Hepatocyte (in vitro differentiated cells): ENCODE results near the gene EGLN1. TPM values are rescaled to one million over a fixed set of nuclear protein-coding genes. Genes with fewer than 3 reads are reported as not detected.
A peak's percentile ranks its signal among the peaks of the same experiment; 100 is the strongest.

ENCODE experiments used
- DNase-seq: peaks from one replicate; pipeline ENCODE4 v3.0.0-alpha.2; 2016; ENCODE audit warnings: low spot score
- H2AFZ ChIP-seq: fragments of 200-600 bp; sonication (generic); 2 replicates; pipeline ENCODE4 v1.6.0; 2016; ENCODE audit warnings: antibody characterized with exemption, mild to moderate bottlenecking
- H3K27ac ChIP-seq: fragments of 200-600 bp; sonication (generic); 2 replicates; pipeline ENCODE4 v1.5.1; 2016; ENCODE audit warnings: mild to moderate bottlenecking
- H3K27me3 ChIP-seq: fragments of 200-600 bp; sonication (generic); 2 replicates; pipeline ENCODE4 v1.6.1; 2016
- H3K36me3 ChIP-seq: fragments of 200-600 bp; sonication (generic); replicated peaks from 2 replicates; pipeline ENCODE4 v1.5.1; 2016; ENCODE audit warnings: low read depth; ENCODE audit not compliant: insufficient read depth
- H3K4me1 ChIP-seq: fragments of 200-600 bp; sonication (generic); 2 replicates; pipeline ENCODE4 v1.5.1; 2016; ENCODE audit warnings: mild to moderate bottlenecking, moderate library complexity; ENCODE audit not compliant: insufficient read depth
- H3K4me2 ChIP-seq: fragments of 200-600 bp; sonication (generic); 2 replicates; pipeline ENCODE4 v1.6.0; 2016
- H3K4me3 ChIP-seq: fragments of 200-600 bp; sonication (generic); 2 replicates; pipeline ENCODE4 v1.5.1; 2016; ENCODE audit warnings: mild to moderate bottlenecking
- H3K79me2 ChIP-seq: fragments of 200-600 bp; sonication (generic); 2 replicates; pipeline ENCODE4 v1.6.0; 2017; ENCODE audit warnings: mild to moderate bottlenecking
- H3K9me2 ChIP-seq: fragments of 200-600 bp; sonication (generic); replicated peaks from 2 replicates; pipeline ENCODE4 v1.6.0; 2017; ENCODE audit warnings: mild to moderate bottlenecking; ENCODE audit not compliant: insufficient read depth
- H3K9me3 ChIP-seq: fragments of 200-600 bp; sonication (generic); 2 replicates; pipeline ENCODE4 v1.5.1; 2016; ENCODE audit warnings: low read depth, mild to moderate bottlenecking
- H4K20me1 ChIP-seq: fragments of 200-600 bp; sonication (generic); 2 replicates; pipeline ENCODE4 v1.6.0; 2016; ENCODE audit warnings: mild to moderate bottlenecking; ENCODE audit not compliant: insufficient read depth, poor library complexity, severe bottlenecking
- EZH2 ChIP-seq: fragments of 200-600 bp; sonication (generic); IDR thresholded peaks from 2 replicates; pipeline ENCODE4 v1.6.1; 2016; ENCODE audit warnings: antibody characterized with exemption, mild to moderate bottlenecking, borderline replicate concordance
- EZH2phosphoT487 ChIP-seq: fragments of 200-600 bp; sonication (generic); IDR thresholded peaks from one replicate; pipeline ENCODE4 v1.6.1; 2018; ENCODE audit warnings: antibody characterized with exemption, mild to moderate bottlenecking, low read depth, moderate library complexity; ENCODE audit not compliant: unreplicated experiment, severe bottlenecking
- WGBS: methylation state at CpG from one replicate; pipeline ENCODE4 v1.1.6; 2016; ENCODE audit warnings: low lambda C conversion rate; ENCODE audit errors: missing lambda C conversion rate; 5-methylcytosine and 5-hydroxymethylcytosine counted together
- polyA plus RNA-seq: library from polyadenylated mRNA; unstranded; fragments of >200 nt; fragmentation: Nextera tagmentation; extraction: Ambion mirVana; gene quantifications from 2 replicates; pipeline ENCODE4 v1.2.1, GENCODE V29; 2016
- total RNA-seq: library from RNA; depleted of rRNA; stranded (reverse); fragments of >200 nt; gene quantifications from 2 replicates; pipeline ENCODE4 v1.2.3, GENCODE V29; 2014
- TF ChIP-seq, protein P1 (sequence below): fragments of 200-600 bp; sonication (generic); IDR thresholded peaks from 2 replicates; pipeline ENCODE4 v1.5.1; 2016; ENCODE audit warnings: antibody characterized with exemption, mild to moderate bottlenecking; ENCODE audit not compliant: poor library complexity

EGLN1 gene
- total and polyA plus RNA-seq, 2 experiments from 2014 or later: 20.5 to 36.5 TPM

DNA sequence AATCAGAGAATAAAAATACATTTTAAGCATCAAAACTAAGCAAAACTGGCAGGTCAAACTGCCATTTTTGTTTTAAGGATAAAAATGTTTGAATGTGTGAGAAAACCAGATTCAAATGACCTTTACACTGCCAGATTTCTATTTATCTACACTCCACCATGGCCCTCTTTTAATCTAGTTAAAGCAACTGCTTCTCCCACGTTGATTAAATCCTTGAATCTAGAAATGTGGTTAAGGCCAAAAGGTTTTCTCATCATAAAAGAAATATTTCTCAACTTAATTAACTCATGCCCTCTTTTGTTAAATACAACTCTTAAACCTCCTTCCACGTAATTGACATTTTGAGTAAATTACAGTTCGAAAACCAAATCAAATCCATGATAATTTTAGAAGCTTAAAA, 15.0 kb downstream of the EGLN1 start:
- H3K36me3 ChIP-seq: no peaks in the 10 kb centered on the region
- no peaks in the 10 kb centered on the region for H3K9me3 ChIP-seq
- TF ChIP-seq, protein P1, sequence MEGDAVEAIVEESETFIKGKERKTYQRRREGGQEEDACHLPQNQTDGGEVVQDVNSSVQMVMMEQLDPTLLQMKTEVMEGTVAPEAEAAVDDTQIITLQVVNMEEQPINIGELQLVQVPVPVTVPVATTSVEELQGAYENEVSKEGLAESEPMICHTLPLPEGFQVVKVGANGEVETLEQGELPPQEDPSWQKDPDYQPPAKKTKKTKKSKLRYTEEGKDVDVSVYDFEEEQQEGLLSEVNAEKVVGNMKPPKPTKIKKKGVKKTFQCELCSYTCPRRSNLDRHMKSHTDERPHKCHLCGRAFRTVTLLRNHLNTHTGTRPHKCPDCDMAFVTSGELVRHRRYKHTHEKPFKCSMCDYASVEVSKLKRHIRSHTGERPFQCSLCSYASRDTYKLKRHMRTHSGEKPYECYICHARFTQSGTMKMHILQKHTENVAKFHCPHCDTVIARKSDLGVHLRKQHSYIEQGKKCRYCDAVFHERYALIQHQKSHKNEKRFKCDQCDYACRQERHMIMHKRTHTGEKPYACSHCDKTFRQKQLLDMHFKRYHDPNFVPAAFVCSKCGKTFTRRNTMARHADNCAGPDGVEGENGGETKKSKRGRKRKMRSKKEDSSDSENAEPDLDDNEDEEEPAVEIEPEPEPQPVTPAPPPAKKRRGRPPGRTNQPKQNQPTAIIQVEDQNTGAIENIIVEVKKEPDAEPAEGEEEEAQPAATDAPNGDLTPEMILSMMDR: no peak
- TF ChIP-seq EZH2phosphoT487: no peak
- TF ChIP-seq EZH2: no peak
- WGBS: 77% methylated on average over 3 of the region's 3 CpGs
- peak overlapping the region; percentile 77 for H3K27ac ChIP-seq
- H3K4me1 ChIP-seq: peaks cover 30% of the 10 kb centered on the region
- peak overlapping the region; percentile 67 for H3K4me2 ChIP-seq
- peaks cover 74% of the 10 kb centered on the region for H4K20me1 ChIP-seq
- H3K27me3 ChIP-seq: no peaks in the 10 kb centered on the region
- H3K9me2 ChIP-seq: no peaks in the 10 kb centered on the region
- no peak overlapping the region for H2AFZ ChIP-seq
- peaks cover 88% of the 10 kb centered on the region for H3K79me2 ChIP-seq
- H3K4me3 ChIP-seq: no peak overlapping the region
- DNase-seq: no peak

DNA sequence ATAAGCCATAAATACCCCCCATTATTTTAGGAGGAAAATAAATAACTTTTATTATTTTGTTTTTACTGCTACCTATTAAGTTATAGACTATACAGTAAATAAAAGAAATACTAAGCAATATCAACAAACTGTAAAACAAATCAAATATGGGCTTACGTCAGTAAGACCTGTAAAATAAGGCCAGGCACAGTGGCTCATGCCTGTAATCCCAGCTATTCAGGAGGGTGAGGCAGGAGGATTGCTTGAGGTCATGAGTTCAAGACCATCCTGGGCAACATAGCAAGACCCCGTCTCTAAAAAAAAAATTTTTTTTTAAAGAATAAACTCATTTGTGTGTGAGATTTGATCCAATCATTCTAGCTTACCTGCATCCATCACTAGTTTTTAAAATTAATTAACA, 17.8 kb downstream of the EGLN1 start:
- Histone ChIP-seq H3K4me3 (no peak overlapping the region), H3K36me3 (no peaks in the 10 kb centered on the region), H3K4me1 (peaks cover 25% of the 10 kb centered on the region), H3K79me2 (peaks cover 88% of the 10 kb centered on the region), H3K9me3 (no peaks in the 10 kb centered on the region), H2AFZ (no peak overlapping the region), H4K20me1 (peaks cover 55% of the 10 kb centered on the region), H3K27me3 (no peaks in the 10 kb centered on the region), H3K27ac (no peak overlapping the region), H3K9me2 (no peaks in the 10 kb centered on the region), H3K4me2 (no peak overlapping the region)
- WGBS: 94% methylated on average over 2 of the region's 2 CpGs
- TF ChIP-seq EZH2 (no peak), EZH2phosphoT487 (no peak)
- TF ChIP-seq, protein P1: no peak
- no peak for DNase-seq

DNA sequence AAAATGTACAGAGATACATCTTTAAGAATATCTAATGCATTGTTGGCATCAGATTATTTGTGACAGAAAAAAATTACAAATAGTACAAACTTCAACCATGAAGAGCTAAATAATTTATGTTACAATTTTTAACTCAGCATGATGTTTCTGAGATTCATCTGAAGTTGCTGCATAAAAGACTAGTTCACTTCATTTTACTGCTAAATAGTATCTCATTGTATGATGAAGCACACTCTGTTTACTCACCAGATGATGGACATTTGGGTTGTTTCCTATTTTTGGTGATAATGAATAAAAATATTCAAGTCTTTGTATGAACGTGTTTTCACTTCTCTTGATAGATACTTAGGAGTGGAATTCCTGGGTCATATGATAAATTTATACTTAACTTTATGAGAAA, 20.6 kb downstream of the EGLN1 start:
- H3K79me2 ChIP-seq: peaks cover 96% of the 10 kb centered on the region
- H3K4me2 ChIP-seq: no peak overlapping the region
- no peaks in the 10 kb centered on the region for H3K36me3 ChIP-seq
- WGBS: 71% methylated on average over 1 of the region's 1 CpG
- no peak overlapping the region for H3K27ac ChIP-seq
- no peaks in the 10 kb centered on the region for H3K9me2 ChIP-seq
- no peak overlapping the region for H3K4me3 ChIP-seq
- H2AFZ ChIP-seq: no peak overlapping the region
- H3K9me3 ChIP-seq: no peaks in the 10 kb centered on the region
- peaks cover 5% of the 10 kb centered on the region for H3K4me1 ChIP-seq
- H3K27me3 ChIP-seq: no peaks in the 10 kb centered on the region
- no peak for DNase-seq
- H4K20me1 ChIP-seq: peaks cover 40% of the 10 kb centered on the region
- TF ChIP-seq EZH2phosphoT487: no peak
- TF ChIP-seq, protein P1: no peak
- no peak for TF ChIP-seq EZH2
